Endothelial cell of umbilical vein (primary cell): ENCODE results near the gene PTPRF. TPM values are rescaled to one million over a fixed set of nuclear protein-coding genes. Genes with fewer than 3 reads are reported as not detected.

Source experiments
- BruUV-seq: library from RNA; stranded (reverse); fragments of 400-500 nt; replicated peaks from 2 replicates; lab custom pipeline; 2021; lab: Mats Ljungman, UMichigan
- CTCF ChIA-PET: fragments of 300-600, 350-600 bp; sonication (Branson Sonifier 250); formaldehyde crosslinking; loops from one replicate; lab custom pipeline; 2021; ENCODE audit warnings: antibody characterized with exemption, inconsistent platforms; lab: Charles Lee
- POLR2A ChIA-PET: fragments of 300-600, 350-600 bp; sonication (Branson Sonifier 250); formaldehyde crosslinking; loops from one replicate; lab custom pipeline; 2021; ENCODE audit warnings: antibody characterized with exemption, inconsistent platforms; lab: Charles Lee
- DNase-seq: peaks from one replicate; pipeline ENCODE4 v3.0.0-alpha.2; 2011; ENCODE audit warnings: low read depth, low spot score
- FAIRE-seq: peaks from 2 replicates; lab custom pipeline; 2011; peaks lifted over from hg19 to GRCh38; lab: Jason Lieb, UNC
- H2AFZ ChIP-seq: 2 replicates; pipeline ENCODE4 v1.6.0; 2012; ENCODE audit warnings: low read depth, low read length, control low read depth, inconsistent platforms
- H3K27ac ChIP-seq: 2 replicates; pipeline ENCODE4 v1.5.1; 2011; ENCODE audit warnings: low read depth, mild to moderate bottlenecking, control low read depth, low read length, moderate library complexity; ENCODE audit not compliant: insufficient read depth
- H3K27me3 ChIP-seq, 2 experiments: 2 replicates each; pipeline versions ENCODE4 v1.6.0 to v1.6.1; 2011; ENCODE audit warnings: low read length in 2 of 2, mixed read lengths in 1 of 2; ENCODE audit not compliant: control insufficient read depth in 2 of 2, insufficient read depth in 2 of 2
- H3K36me3 ChIP-seq, 2 experiments: 2 replicates in 1 of 2; 3 replicates in 1 of 2; pipeline ENCODE4 v1.5.1; 2011; ENCODE audit warnings: low read length in 2 of 2, mild to moderate bottlenecking in 1 of 2, moderate library complexity in 1 of 2; ENCODE audit not compliant: control insufficient read depth in 2 of 2, insufficient read depth in 2 of 2; ENCODE audit errors: extremely low read depth in 1 of 2
- H3K4me1 ChIP-seq: 3 replicates; pipeline ENCODE4 v1.5.1; 2011; ENCODE audit warnings: mild to moderate bottlenecking, low read length; ENCODE audit not compliant: control insufficient read depth, insufficient read depth; ENCODE audit errors: extremely low read depth
- H3K4me2 ChIP-seq: 2 replicates; pipeline ENCODE4 v1.6.1; 2011; ENCODE audit warnings: low read length, control low read depth, mixed read lengths; ENCODE audit not compliant: insufficient read depth
- H3K4me3 ChIP-seq, 3 experiments: fragments of 200-600 bp in 1 of 3; sonication (generic), shearing (Covaris generic) in 1 of 3; replicated peaks in 1 of 3; 2 replicates each; pipeline ENCODE4 v1.5.1; 2011 to 2016; ENCODE audit warnings: control low read depth in 3 of 3, low read length in 3 of 3, mild to moderate bottlenecking in 2 of 3, inconsistent platforms in 1 of 3, low read depth in 1 of 3, moderate library complexity in 1 of 3; ENCODE audit not compliant: insufficient read depth in 1 of 3
- H3K79me2 ChIP-seq: 2 replicates; pipeline ENCODE4 v1.6.0; 2012; ENCODE audit warnings: low read length, inconsistent platforms; ENCODE audit not compliant: control insufficient read depth, insufficient read depth
- H3K9ac ChIP-seq: replicated peaks from 2 replicates; pipeline ENCODE3; 2011; ENCODE audit warnings: low read length, control low read depth; ENCODE audit not compliant: insufficient read depth; ENCODE audit errors: extremely low read depth
- H3K9me1 ChIP-seq: replicated peaks from 3 replicates; pipeline ENCODE4 v1.6.0; 2011; ENCODE audit warnings: mild to moderate bottlenecking, low read length; ENCODE audit not compliant: control insufficient read depth, insufficient read depth; ENCODE audit errors: extremely low read depth
- H3K9me3 ChIP-seq: replicated peaks from 2 replicates; pipeline ENCODE4 v1.5.1; 2012; ENCODE audit warnings: low read length, inconsistent platforms; ENCODE audit not compliant: control insufficient read depth, insufficient read depth
- H4K20me1 ChIP-seq: replicated peaks from 2 replicates; pipeline ENCODE3; 2011; ENCODE audit warnings: mild to moderate bottlenecking, low read length; ENCODE audit not compliant: control insufficient read depth, insufficient read depth; ENCODE audit errors: extremely low read depth
- EZH2 ChIP-seq: IDR thresholded peaks from 2 replicates; pipeline ENCODE4 v1.6.1; 2012; ENCODE audit warnings: borderline replicate concordance, low read depth, mild to moderate bottlenecking, moderate library complexity, low read length, inconsistent platforms; ENCODE audit not compliant: severe bottlenecking
- FOS ChIP-seq: IDR thresholded peaks from 2 replicates; pipeline ENCODE4 v1.6.1; 2011; ENCODE audit warnings: mild to moderate bottlenecking, low read length, moderate library complexity, borderline replicate concordance; ENCODE audit not compliant: insufficient read depth
- GATA2 ChIP-seq: IDR thresholded peaks from 2 replicates; pipeline ENCODE4 v1.7.0; 2011; ENCODE audit warnings: low read depth, mild to moderate bottlenecking, moderate library complexity, mixed read lengths, low read length; ENCODE audit not compliant: insufficient read length, insufficient read depth
- JUN ChIP-seq: IDR thresholded peaks from 2 replicates; pipeline ENCODE4 v1.6.1; 2011; ENCODE audit warnings: borderline replicate concordance, low read depth; ENCODE audit not compliant: insufficient read length, insufficient read depth
- MYC ChIP-seq: IDR thresholded peaks from one replicate; pipeline ENCODE4 v1.6.1; 2011; ENCODE audit warnings: mild to moderate bottlenecking, low read depth, low read length
- POLR2A ChIP-seq: IDR thresholded peaks from 2 replicates; pipeline ENCODE4 v1.6.1; 2012; ENCODE audit warnings: low read depth, mild to moderate bottlenecking, control low read depth, low read length
- POLR2AphosphoS5 ChIP-seq: IDR thresholded peaks from 2 replicates; pipeline ENCODE4 v1.6.1; 2012; ENCODE audit warnings: low read depth, mild to moderate bottlenecking, control low read depth, low read length, moderate library complexity; ENCODE audit not compliant: insufficient read depth
- dilution Hi-C: fragments of 300-500 bp; cut with MboI; formaldehyde crosslinking; loops from one replicate; pipeline ENCODE4 v1.15.0; 2019; ENCODE audit warnings: low sequenced_read_pairs; ENCODE audit not compliant: extremely low pct_ligation_motif_present
- intact Hi-C: fragments of 100-400 bp; cut with micrococcal nuclease; formaldehyde crosslinking; loops from one replicate; pipeline ENCODE4 v1.10.0; 2022
- polyA plus RNA-seq, 4 experiments: library from polyadenylated mRNA; depleted of rRNA in 3 of 4; stranded (reverse) in 3 of 4; unstranded in 1 of 4; fragments of >200 nt; gene quantifications; 2 replicates each; pipeline versions ENCODE4 v1.2.1 to v1.2.3, GENCODE V29; 2011 to 2012; ENCODE audit warnings: missing spikeins in 1 of 4
- total RNA-seq: library from RNA; stranded (reverse); gene quantifications from 2 replicates; pipeline ENCODE4 v1.2.3, GENCODE V29; 2021
- TF ChIP-seq, protein P1 (sequence below), 2 donors: IDR thresholded peaks; 1 replicate in 1 of 2; 2 replicates in 1 of 2; pipeline ENCODE4 v1.5.1; 2011; ENCODE audit warnings: low read length in 2 of 2, mild to moderate bottlenecking in 2 of 2, moderate library complexity in 2 of 2, control low read depth in 1 of 2, inconsistent platforms in 1 of 2, low read depth in 1 of 2; ENCODE audit not compliant: insufficient read depth in 1 of 2; ENCODE audit errors: extremely low read depth in 1 of 2
- TF ChIP-seq, protein P2 (sequence below): IDR thresholded peaks from 2 replicates; pipeline ENCODE4 v1.6.1; 2011; ENCODE audit not compliant: insufficient read depth, insufficient read length

Gene PTPRF
- total and polyA plus RNA-seq, 2 donors (not counting 3 experiments of a cell fraction or from before 2014, with no cell fraction given) = 217 to 338 TPM

DNA sequence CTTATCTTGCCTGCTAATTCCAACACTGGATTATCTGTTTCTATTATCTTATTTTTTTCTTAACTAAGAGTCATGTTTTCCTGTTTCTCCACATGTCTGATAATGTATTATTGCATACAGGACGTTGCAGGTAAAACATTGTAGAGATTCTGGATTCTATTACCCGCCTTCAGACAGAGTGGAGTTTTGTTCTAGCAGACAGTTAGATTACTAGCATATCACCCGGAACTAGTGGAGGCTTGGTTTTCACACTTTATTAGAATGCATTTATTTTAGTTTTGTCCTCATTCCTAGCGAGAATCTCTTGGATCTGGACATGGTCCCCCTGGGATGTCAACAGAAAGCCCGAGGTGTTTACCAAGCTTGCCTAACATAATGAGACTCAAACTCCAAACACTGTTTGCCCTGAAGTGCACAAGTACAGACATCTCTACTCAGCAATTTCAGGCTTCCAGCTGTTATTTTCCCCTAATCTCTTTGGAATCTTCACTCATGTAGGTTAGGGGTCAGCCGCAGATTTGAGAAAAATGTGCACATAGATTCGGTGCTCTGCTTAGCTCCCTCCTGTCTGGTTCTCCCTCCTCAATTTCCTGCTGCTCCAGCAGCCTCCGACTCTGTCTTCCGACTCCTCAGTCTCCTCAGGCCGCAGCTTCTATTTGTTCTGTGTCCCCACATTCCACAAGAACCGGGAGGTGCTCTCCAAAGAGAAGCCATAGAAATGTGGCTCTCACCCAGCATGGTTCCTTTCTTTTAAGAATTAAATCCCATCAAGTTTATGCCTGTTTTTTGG, 36.8 kb upstream of the PTPRF start:
- TF ChIP-seq MYC (no peak), EZH2 (no peak), POLR2A (no peak), JUN (no peak), POLR2AphosphoS5 (no peak), GATA2 (no peak), FOS (no peak)
- TF ChIP-seq, protein P1, sequence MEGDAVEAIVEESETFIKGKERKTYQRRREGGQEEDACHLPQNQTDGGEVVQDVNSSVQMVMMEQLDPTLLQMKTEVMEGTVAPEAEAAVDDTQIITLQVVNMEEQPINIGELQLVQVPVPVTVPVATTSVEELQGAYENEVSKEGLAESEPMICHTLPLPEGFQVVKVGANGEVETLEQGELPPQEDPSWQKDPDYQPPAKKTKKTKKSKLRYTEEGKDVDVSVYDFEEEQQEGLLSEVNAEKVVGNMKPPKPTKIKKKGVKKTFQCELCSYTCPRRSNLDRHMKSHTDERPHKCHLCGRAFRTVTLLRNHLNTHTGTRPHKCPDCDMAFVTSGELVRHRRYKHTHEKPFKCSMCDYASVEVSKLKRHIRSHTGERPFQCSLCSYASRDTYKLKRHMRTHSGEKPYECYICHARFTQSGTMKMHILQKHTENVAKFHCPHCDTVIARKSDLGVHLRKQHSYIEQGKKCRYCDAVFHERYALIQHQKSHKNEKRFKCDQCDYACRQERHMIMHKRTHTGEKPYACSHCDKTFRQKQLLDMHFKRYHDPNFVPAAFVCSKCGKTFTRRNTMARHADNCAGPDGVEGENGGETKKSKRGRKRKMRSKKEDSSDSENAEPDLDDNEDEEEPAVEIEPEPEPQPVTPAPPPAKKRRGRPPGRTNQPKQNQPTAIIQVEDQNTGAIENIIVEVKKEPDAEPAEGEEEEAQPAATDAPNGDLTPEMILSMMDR (IDR thresholded peaks at IDR 0.05; ENCODE audit: extremely low read depth in 1 of 2, insufficient read depth in 1 of 2, low read depth in 1 of 2, low read length in 2 of 2) = no peak
- TF ChIP-seq, protein P2, sequence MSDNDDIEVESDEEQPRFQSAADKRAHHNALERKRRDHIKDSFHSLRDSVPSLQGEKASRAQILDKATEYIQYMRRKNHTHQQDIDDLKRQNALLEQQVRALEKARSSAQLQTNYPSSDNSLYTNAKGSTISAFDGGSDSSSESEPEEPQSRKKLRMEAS = no peak
- POLR2A ChIA-PET = no interaction called here
- FAIRE-seq (no peak), DNase-seq (no peak)
- Histone ChIP-seq H3K36me3 (no peaks in the 10 kb centered on the region), H2AFZ (peak overlapping the region; percentile 75), H3K4me1 (peaks cover 5% of the 10 kb centered on the region), H3K79me2 (no peaks in the 10 kb centered on the region), H3K9me1 (no peaks in the 10 kb centered on the region), H3K27me3 (no peaks in the 10 kb centered on the region), H3K9me3 (no peaks in the 10 kb centered on the region), H3K4me3 (no peak overlapping the region), H4K20me1 (no peaks in the 10 kb centered on the region), H3K27ac (no peak overlapping the region), H3K4me2 (no peak overlapping the region), H3K9ac (no peak overlapping the region)
- no TSS peak for BruUV-seq
- intact Hi-C loops = no loop called here
- CTCF ChIA-PET = no interaction called here
- dilution Hi-C loops = no loop called here
